Activated CD8-positive, alpha-beta memory T cell treated with anti-CD3 and anti-CD28 coated beads, Interleukin-2, amount 50 U/mL, for 24 hours (primary cell): ENCODE measurements around the gene UGT2B11.
"Not testable (repeated sequence)": the region's sequence is repeated elsewhere in the genome, so short reads cannot be mapped to it uniquely, and the experiment has no call there.

Experiments
- DNase-seq: peaks from one replicate; pipeline ENCODE4 v3.0.0-alpha.2; 2020; ENCODE audit errors: extremely low read depth

The UGT2B11 gene

GRCh38 chr4:69170233-69171134 is 44.1 kb downstream of the UGT2B11 start:
- DNase-seq: not testable (repeated sequence)

DNA sequence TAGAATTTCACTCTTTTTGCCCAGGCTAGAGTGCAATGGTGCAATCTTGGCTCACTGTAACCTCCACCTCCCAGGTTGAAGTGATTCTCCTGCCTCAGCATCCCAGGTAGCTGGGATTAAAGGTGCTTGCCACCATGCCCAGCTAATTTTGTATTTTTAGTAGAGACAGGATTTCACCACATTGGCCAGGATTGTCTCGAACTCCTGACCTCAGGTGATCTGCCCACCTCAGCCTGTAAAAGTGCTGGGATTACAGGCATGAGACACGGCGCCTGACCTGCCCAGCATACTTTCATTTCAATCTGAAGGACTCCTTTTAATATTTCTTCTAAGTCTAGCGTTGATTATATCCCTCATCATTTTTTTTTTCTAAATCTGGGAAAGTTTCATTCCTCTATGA is 45.4 kb downstream of the UGT2B11 start:
- DNase-seq: not testable (repeated sequence)

- DNase-seq: no peak
Measured at GRCh38 chr4:69167300-69167699, 47.2 kb downstream of the UGT2B11 start.

- DNase-seq: not testable (repeated sequence)
Measured at GRCh38 chr4:69166376-69166775, 48.2 kb downstream of the UGT2B11 start.

- DNase-seq: not testable (repeated sequence)
Measured at GRCh38 chr4:69165707-69166106, 48.8 kb downstream of the UGT2B11 start.

DNA sequence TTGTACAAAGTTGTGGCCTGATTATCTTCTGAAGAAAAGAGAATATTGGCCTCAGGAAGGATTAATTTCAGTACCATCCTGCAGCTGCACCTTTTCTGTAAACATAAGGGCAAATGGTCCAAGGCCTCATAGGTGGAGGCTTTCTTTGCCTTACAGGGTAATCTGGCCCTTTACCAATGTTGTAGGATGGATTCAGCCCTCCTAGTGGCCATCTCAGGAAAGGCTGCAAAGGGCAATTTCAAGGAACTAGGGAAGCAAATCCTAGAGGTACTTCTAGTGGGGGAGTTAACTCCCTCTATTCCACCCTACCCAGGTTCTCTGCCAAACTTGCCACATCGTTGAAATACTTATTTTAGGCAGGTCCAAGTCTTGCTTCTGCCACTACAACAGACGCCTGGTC is 57.6 kb downstream of the UGT2B11 start:
- no peak for DNase-seq

- DNase-seq: no peak
Measured at GRCh38 chr4:69154021-69154420, 60.5 kb downstream of the UGT2B11 start.
